ENCODE measurements around the gene UBALD1.
A peak's percentile ranks its signal among the peaks of the same experiment; 100 is the strongest.

The UBALD1 gene

DNA sequence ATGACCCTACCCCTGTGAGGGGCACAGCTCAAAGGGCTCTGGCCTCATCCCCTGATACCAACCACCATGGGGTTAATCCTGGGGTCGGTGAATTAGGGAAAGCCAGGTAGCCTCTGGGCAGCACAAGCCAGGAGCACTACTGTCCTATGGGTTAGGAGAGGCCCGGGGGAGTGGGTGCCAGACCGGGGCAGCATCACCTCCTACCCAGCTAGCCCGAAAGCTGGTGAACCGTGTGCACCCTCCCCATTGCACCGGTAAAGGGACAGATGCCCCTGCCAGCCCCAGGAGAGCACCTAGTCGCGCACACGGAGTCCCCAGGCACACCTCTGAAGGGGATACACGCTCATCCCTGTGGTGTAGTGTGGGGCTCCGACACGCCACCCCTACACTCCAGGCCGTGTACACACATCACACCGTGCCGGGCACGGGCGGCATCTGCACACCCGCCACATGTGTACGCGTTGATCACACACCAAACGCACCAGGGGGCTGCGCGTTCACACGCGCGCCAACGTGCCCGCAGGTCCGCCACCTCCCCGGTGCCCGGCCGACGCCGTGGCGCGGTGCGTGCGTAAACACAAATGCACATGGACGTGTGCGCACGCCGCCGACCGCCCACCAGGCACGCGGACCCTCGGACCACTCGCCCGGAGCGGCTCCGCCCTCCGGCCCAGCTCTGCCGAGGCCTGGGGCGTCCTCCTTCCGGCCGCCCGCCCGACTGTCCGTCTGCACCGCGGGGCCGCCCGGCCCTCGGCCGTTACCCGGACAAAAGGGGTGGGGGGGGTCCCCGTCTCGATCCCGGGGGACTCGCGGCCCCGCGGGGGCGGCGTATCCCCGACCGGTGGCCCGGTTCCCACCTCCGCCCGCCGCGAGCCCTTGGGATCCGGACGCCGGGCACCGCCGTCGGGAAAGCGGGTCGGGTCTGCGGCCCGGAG lies 785 bp downstream of the UBALD1 start:
- DNase-seq, result peak; percentile 19

DNA sequence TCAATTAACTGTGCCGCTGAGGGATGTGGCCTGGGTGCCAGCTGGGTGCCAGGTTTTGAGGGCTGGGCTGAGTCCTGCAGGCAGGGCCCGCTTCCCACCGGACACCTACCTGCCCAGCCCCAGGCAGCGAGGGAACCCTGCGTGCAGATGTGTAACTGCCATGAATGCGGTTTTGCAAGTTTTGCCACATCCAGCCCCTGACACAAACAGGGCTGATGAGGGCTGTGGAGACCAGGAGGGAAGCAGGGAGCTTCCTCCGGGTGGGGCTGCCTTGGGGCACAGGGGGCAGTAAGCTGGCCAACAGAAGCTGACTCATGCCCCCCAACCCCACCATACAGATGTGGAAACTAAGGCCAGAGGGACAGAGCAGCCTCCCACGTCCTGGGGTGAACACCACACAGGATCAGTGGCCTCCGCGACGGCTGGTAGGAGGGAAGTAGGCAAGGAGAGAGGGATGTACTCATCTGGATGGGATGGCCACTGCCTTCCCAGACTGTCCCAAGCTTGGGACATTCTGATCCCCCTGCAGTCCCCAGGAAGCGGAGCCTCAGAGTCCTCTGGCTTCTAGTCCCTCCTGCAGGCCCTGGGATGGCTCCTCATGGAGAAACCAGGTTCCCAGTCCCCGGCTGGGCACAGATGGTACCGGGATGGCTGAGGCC lies 1.6 kb downstream of the UBALD1 start:
- no peak for DNase-seq

DNA sequence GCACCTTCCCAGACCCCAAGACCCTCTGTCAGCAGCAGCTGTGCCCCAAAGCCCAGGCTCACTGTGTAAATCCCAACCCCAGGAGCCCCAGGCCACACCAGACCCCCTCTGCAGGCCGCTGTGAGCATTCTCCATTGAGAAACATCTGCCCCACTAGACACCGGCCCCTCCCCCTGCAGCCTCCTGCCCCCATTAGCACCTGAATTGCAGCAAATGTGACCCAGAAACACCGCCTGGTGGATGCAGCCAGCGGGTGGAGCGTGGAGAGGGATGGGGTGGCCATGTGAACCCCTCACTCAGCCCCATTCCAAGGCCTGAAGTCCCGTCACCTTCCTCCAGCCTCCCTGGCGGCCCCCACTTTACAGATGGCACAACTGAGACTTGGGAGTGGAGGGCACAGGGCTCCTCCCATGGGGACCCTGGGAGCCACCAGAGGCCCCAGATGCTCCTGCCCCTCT lies 2.2 kb downstream of the UBALD1 start:
- DNase-seq, result no peak

DNA sequence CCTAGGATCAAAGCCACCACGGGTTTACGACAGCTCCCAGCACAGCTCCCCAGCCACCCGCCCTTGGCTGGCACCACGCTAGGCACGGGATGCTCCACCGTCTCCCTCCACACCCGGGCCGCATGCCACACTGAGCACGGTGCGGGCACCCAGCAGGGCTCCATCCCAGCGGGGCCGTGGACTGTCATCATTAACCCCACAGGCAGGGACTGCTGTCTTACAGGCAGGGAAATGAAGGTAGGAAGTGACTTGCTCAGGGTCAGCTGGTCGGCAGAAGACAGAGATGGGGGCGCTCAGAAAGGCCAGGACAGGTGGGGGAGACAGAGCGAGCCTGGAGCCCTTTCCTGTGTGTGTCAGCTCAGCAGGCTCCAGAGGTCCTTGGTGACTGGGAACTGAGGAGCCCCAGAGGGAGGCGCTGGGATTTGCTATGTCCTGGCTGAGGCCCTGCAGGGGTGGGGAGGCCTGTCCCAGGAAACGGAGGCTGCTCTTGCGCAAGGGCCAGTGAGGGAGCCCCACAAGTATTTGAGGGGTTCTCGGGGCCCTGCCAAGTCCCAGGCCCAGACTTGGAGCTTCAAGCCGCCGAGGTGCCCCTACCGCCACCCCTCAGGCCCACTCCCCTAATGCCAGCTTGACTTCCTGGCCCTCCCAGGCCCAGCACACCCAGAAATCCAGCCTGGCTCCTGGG lies 3.2 kb downstream of the UBALD1 start:
- no peak for DNase-seq

DNA sequence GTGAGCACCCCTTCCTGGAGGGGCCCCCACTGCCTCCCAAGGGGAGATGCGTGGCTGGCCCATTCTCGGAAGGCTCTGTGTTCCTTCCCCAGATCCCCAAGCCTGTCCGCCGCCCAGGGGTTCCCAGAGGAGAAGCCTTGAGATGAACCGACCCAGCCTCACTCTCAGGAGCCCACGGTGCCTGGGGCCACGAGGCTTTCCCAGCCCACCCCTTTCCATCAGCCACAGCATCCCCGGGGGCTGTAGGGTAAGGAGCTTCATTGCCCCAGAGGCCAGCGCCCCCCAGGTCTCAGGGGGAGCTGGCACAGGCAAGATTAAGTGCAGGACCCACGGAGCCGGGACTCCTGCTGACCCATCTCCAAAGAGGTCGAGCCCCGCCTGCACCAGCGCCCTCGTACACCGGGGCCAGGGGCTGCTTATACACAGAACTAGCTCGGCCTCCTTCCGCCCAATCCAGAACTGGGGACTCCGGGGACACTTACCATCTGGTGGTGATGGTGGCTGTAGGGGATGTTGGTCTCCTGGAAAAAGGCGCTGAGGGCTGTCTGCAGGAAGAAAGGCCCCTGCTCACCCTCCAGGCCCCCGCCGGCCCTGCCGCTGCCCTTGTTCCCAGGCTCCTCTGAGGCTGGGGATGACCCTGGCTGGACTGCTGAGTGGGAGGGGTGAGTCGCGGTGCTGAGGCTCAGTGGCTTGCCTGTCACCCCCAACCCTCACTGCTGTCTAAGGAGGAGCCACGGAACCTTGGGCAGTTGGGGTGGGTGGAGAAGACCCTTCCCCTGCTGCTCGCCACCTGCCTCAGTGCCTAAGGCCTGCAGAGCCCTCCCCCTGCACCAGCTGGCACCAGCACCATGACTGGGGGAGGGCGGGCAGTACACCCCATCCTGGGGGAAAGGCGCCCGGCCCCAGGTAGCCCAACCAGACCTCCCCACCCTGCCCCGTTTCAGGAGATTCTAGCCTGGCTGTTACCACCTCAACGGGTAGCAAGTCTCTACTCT lies 4.4 kb downstream of the UBALD1 start:
- no peak for DNase-seq

DNA sequence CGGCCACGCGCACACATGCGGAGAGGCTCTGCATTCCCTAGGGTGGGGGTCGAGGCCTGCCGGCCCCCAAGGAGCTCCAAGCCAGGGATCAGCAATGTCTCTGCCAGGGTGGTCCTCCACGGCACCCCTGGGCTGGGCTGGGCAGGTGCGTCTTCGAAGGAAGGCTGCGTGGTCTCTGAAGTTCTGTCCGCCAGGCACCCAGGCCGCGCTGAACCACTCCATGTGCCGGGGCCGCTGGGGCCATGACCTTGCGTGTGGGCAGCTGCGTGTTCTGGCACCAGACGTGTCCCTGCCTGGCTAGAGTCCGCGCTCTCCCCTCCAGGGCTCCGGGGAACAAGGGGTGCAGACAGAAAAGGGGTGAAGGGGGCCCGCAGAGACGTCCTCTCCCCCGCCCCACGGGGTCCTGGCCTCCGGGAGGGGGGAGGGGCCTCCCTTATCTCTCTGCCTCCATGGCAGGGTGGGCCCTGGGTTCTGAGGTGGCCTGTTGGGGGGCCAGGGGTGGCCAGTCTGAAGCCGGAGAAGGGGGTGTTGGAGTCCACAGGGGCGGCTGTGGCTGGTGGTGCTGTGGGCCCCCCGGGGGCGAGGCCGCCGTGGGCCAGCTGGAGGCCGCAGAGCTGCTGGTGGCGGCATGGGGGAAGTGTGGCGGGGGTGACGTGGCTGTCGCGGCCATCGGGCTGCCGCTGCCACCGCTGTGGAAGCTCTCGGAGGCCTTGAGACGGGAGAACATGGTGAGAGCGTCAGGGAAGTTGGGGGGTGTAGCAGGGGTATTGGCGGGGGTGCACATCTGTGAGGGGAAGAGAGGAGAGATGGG lies 5.3 kb downstream of the UBALD1 start:
- no peak for DNase-seq

DNA sequence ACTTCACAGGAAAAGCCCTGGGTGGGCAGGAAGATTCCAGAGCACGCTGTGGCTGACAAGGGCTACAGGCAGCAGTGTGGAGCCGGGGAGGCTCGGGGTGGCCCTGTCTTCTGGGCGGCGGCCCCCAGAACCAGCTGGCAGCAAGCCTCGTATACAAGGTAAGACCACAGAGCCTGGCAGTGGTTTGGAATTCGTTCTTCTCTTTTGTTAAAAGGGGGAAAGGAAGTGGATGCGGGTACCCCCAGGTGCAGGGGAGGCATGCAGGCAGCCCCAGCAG lies 6.0 kb downstream of the UBALD1 start:
- no peak for DNase-seq

DNA sequence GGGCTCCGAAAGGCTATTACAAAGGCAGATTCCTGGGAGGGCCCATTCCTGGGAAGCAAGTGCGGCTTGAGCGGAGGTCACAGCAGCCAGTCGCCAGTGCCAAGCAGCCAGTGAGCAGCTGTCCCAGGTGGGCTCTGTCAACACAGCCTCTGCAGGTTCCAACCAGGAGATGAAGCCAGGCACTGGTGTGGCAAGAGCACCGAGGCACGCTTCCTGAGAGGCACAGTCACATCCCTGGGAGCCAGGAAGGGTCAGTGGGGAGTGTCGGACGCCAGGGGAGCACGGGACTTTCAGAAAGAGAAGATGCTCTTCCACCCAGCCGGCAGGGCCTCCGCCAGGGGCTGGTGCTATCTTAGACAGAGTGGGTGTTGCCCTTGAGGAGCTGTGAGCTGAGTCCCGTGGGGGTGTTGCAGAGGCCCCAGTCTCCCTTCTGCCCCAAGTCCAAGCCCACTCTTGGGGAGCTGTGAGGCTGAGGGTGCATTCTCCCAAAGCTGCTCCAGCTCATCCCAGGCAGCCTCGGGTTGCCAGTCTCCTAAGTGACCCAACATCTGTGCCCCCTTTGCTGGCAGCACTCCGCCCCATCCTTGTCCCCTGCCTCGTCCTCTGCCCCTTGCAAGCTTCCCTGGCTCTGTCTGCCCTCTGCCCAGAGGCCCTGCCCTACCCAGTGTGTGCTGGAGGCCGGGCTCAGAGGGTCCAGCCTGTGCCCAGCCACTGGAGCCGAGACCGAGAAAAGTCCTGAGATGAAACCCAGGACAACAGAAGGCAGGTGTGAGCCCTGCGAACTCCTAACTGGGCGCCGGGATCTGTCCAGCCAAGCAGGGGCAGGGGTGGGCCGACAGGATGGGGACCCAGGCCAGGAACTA lies 6.6 kb downstream of the UBALD1 start:
- no peak for DNase-seq

DNA sequence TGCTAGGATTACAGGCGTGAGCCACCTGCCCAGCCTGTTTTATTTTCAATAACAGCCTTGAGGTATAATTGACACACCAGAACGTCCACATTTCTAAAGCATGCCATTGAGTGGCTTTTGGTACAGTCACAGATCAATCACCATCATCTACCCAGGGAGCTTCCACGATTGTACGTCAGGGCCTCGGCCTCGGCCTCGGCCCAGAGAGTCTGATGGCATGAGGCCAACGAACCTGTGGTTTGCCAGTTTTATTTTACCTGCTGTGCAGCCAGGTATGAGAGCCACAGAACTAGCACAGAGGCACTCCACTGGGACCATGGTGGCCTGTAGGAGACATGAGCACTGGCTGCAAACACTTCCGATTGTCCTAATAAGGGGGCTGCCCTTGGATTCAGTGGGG lies 8.3 kb downstream of the UBALD1 start:
- DNase-seq, result no peak

DNA sequence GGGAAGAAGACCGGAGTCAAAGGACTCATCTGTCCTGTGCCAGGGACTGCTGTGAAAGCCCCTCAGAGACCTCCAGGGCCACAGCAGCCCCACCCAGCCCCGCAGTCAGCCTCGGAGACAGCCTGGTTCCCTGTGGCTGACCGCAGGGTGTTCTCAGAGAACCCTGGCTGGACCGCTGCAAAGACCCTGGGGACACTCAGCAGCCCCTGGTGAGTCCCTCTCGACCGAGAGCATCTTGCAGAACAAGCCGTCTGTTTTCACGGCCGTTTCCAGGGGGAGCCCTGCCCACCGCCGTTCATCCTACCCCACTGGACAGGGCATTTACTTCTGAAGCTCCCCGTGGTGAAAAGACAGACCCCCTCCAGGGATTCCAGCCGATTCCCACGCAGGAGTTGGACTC lies 10.3 kb downstream of the UBALD1 start:
- DNase-seq, result no peak

DNA sequence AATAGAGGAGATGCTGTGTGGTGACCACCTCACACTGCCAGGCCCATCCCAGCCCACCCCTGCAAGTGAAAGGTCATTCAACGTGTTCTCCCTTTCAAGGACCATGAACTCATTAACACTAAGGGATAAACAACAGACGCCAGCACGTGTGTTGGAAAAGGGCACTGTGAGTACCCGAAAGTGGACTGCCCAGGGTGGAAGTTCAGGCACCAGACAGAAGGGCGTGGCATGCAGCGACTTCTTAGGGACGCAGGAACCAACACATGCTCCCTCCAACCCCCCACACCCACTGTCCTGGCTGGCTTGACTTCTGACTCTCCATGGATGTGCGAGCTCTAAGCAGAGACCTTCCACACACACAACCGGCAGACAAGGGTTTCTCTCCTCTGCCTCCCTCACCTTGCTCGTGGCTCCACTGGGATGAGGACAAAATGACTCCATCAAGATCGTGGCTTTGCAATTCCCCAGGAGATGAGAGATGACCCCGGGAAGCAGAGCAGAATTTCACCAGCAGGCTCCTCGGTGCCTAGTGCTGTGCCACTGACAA lies 11.0 kb downstream of the UBALD1 start:
- DNase-seq, result no peak

DNA sequence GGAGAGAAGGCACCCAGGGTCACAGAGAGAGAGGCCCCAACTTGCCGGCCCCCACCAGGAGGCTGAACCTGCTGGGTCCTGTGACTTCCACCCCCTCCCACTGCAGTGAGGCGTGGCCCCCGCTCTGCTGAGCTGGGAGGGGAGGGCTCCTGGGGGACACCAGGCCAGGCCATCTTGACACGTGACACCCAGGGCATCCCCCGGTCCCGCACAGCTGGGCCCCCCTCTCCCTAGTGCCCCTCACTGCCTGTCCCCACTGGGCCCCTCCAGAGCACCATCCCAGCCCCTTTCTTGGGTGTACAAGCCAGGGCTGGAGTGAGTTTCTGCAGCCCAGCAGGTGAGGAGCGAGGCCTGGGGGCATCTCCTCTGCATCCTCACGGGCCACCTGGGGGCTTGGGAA lies 12.4 kb downstream of the UBALD1 start:
- DNase-seq, result no peak

DNA sequence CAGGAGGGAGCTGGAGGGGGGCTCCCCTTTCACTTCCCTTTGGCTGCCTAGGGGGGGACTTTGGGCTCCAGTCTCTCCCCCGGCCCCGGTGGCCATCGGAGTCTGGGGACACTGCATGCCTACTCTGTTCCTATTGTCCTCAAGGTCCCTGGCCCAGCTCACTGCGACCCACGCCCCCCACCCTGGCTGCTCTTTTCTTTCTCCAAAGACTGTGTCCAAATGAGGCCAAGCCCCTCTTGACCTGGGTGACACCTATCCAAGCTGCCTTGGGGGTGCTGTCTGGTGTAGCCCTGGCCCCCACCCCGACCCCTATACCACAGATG lies 12.9 kb downstream of the UBALD1 start:
- DNase-seq, result no peak

DNA sequence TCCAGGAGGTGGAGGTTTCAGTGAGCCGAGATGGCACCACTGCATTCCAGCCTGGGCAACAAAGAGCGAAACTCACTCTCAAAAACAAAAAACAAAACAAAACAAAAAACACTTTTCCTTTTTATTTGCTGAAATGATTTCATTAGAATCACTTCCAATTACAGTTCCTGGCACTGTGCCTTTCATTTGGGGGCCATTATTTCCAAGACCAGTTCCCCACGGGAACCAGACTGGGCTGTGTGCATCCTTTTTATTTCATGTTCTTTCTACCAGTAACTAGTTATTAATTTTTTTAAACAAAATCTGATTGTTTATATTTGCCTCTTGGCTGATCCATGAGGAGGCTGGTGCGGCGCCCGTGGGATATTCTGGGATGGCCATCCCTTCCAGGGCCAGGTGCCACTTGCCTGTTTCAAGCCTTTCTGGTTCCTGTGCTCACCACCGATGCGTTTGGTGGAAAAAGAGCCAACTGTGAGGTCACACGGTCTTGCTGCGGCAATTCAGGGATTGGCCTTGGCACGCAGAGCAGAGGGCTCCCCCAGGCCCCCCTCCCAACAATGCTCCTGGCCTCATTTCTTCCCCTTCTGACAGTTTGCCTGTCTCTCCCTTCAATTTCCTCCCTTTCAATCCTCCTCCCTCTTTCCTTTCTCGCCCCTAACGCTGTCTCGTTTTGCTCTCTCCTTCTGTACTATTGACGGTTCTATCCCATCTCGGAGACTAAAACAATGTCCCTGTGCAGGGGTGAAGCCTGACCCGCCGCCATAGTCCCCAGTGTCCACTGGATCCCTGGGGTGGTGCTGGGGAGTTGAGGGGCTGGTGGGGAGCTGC lies 13.4 kb downstream of the UBALD1 start:
- no peak for DNase-seq

DNA sequence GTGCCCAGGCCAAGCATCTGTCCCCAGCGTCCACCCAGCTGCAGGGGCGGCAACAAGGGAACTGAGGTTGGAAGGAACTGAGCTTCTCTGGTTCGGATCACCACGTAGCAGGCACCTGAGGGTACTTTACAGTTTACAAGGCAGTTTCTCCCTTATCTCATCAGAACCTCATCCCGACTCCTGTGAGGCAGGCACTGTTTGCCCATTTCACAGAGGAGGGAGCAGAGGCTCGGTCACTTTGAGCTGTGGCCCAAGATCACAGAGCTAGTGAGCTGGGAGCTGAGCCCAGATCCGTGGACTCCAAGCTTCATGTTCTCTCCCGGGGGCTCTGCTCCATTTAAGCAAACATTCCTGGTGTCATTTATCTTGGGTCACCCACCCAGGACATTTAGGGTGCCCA lies 15.1 kb downstream of the UBALD1 start:
- DNase-seq, result no peak

DNA sequence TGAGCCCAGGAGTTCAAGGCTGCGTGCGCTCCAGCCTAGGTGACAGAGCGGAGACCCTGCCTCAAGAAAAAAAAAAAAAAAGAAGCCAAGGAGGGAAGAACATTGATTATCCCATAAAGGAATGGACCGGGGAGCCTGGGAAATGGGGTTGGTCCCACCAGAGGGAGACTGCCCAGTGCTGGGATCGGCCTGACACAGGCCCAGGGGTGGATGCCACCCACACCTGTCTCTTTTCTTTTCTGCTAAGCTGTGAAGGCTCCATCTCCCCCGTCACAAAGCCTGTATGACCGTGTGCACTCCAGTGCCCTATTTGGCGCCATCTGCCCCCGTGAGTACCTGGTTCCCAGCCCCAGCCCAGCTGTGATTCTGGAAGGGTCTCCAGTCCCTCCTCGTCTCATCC lies 15.7 kb downstream of the UBALD1 start:
- DNase-seq, result no peak

DNA sequence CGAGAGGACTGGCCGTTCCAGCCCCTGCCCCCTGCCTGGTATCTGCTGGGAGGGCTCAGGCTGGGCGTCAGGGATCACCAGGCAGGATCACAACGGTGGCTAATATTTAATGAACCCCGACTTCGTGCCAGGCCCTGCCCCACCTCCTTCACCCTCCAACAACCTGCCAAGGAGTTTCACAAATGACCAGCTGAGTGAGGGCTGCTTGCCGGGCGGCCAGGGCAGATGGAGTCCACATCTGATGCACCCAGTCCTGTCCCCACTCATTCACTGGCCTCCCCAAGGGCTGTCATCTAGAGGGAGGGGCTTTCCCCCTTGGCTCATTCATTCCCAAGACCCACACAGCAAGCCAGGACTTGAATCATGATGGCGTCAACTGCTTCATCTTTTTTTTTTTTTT lies 17.5 kb downstream of the UBALD1 start:
- DNase-seq, result no peak

DNA sequence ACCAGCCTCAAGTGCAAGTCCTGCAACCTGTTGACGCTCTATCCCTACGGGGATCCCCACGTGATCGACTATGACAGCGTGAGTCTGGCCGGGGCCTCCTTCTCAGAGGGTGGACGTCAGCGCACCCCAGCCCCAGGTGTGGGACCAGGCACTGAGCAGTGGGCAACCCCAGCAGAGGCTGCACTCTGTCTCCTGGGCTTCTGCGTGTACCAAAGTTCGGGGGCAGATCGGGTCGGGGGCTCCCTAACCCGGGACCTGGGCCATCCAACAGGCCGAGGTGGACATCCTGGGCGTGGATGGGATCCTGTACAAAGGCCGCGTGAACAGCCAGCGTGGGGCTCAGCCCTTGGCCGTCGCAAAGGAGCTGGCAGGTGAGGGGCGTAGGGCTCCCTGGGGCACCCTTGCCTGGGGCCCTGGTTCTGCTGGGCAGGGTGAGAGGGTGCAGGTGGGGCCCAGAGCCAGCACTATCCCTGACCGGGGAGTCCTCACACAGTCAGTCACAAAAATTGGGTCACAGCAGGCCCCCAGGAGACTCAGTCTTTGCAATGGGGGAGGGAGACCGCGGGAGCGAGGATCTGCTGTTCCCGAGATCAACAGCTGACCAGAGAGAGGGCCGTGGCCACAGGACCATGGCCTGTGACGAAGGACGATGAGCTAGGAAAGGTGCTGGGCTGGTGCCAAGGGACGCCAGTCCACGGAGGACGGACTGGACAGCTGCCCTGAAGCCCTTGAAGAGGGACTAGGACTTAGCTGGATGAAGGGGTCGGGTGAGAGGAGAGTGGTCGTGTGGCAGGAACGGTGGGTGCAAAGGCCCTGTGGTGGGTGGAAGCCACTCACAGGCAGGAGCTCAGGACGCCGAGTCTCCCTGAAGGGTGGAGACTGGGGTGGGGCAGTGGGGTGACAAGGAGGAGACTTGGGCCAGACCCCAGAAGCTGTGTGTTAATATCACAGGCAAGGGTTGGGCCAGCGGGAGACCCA lies 20.0 kb downstream of the UBALD1 start:
- DNase-seq, result no peak

DNA sequence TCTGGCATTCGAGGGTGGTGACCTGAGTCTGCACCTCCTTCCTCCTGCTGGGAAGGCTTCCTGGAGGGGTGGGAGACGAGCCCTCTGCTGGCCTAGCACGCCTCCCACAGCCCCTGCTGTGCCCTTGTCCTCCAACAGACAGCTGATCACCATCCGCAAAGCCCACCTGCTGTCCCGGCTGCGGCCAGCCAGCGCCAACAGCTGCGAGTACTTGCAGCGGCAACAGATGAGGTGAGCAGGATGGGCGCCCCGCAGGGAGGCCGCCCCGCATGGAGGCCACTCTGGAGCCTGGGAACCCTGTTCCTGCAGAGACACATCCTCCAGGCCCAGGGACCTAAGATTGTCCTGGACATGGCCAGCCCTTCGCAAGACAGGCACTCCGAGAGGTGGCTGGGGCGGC lies 21.6 kb downstream of the UBALD1 start:
- no peak for DNase-seq
